GF-D8 (cell line): ENCODE data around the gene NUCKS1.

Source experiments
- DNase-seq: peaks from one replicate; lab custom pipeline; 2025; lab: John Stamatoyannopoulos, UW

The NUCKS1 gene

DNA sequence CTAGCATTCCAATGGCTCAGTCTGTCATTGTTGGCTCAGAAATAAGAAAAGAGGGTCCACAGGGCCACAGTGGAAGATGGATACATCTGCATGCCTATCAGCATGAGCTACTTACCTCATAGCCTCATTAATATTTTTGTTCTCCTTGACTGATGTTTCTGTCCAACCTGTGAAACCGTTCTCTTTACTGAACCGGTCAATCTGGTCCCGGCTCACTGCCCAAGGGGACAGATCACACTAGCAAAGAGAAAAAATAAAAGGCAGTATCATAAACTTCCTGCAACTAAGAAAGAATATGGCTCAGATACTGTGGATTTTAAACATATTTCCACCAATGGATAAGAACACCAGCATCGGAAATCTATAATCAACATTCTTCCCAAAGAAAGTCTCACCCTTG is 20.6 kb upstream of the NUCKS1 start:
- no peak for DNase-seq

DNA sequence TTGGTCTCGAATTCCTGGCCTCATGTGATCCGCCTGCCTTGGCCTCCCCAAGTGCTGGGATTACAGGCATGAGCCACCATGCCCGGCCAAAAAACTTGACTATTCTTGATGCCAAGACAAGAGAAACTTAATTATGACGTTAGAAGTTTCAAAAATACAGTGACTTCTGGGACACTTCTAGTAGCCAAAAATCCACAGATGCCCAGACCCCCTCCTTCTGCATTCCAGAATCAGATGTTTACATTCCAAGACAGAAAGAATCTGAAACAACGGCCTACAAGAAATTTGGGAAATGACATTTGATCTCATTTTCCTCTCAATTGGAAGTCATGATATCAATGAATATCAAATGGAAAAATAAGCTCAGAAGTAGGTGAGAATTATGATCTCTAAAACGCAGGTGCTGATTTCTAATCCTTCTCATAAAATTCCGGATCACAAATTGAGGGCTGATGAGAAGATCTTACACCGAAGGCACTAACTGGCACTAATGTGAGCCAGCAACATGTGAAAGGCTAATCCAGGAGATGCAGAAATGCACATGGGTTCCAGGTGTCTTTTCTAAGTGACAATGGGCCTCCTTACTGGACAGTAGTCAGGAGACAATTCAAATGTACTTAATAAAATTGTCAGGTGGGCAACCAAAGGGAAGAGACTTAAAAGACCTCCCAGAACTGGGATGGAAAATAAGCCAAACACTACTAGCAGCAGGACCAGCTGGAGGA is 19.8 kb upstream of the NUCKS1 start:
- DNase-seq = no peak

DNA sequence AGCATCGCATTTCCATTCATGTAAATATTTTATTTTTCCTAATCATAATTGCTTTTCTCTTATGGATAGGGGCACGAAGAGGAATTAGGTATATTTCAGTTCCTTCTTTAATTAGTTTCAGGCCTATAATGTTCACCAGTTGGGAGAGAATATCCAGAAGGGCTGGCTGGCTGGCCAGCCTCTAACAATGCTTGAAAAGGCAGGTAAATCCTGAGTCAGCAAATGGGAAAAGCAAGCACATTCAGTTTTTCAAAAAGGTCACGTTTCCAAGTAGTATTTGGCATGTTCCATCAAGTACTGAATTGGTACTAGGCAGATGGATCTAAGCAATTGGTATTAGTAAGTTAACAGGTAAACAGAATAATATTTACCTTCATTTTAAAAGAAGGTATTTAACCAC is 17.3 kb upstream of the NUCKS1 start:
- DNase-seq = no peak

DNA sequence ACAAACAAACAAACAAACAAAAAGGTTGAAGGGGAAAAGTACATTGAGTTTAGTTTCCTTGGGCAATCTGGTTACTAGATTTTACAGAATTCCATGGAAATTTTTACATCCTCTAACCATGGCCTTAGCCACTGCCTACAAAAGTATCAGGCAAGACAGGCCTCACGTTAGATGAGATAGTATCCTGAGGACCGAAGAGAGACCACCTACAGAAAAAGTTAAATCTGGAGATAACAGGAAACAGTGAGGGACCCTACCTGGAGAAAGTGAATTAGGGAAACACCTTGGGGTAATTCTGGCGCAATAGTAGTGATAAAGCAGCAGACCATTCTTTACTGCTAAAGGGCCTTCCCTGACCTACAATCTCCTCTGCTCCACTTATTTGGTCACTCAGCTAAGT is 16.6 kb upstream of the NUCKS1 start:
- DNase-seq = no peak

DNA sequence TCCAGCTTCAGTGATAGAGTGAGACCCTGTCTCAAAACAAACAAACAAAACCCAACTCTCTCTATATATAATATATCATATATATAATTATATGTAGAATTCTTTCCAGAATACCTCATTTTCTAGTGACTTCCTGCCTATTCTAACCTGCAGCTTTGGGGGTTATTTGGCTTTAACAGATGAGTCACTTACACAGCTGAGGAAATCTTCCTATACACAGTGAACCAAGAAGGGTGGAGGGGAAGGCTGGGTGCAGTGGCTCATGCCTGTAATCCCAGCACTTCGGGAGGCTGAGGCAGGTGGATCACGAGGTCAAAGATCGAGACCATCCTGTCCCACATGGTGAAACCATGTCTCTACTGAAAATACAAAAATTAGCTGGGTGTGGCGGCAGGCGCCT is 16.1 kb upstream of the NUCKS1 start:
- no peak for DNase-seq

DNA sequence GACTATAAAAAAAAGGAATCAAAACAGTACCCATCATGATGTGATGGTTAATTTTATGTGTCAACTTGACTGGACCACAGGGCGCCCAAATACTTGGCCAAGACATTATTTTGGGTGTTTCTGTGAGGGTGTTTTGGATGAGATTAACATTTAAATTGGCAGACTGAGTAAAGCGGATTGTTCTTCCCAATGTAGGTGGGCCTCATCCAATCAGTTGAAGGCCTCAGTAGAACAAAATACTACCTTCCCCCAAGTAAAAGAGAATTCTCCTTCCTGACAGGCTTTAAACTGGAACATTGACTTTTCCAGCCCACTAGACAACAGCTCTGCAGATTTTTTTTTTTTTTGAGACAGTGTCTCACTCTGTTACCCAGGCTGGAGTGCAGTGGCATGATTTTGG is 14.6 kb upstream of the NUCKS1 start:
- no peak for DNase-seq

DNA sequence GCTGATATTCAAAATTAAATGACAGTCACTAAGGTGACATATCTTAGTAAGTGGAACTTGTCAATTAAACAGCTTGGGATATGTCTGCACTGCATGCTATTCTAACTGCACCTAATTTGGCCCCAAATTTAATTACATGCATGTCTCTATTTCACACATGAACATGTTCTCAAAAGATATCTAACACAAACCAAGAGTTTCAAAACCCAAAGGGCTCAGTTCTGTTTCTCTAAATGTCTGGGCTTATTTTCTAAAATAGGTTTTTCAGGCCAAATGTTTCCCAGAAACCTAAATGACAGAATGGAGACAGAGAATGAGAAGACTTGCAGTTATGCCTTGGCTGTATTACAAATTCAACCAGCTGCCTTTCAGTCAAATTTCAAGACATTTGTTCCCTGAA is 14.0 kb upstream of the NUCKS1 start:
- DNase-seq = no peak

DNA sequence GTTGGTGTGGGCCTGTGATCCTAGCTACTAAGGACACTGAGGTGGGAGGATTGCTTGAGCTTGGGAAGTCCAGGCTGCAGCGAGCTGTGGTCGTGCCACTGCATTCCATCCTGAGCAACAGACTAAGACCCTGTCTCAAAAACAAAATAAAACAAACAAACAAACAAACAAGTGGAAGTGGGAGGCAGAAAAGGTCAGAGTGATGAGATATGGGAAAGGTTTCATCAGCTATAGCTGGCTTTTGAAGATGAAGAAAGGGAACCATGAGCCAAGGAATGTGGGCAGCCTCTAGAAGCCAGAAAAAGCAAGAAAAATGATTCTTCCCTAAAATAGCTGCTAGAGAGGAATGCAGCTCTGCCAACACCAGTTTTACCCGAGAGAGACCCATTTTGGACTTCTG is 10.6 kb upstream of the NUCKS1 start:
- DNase-seq = no peak

DNA sequence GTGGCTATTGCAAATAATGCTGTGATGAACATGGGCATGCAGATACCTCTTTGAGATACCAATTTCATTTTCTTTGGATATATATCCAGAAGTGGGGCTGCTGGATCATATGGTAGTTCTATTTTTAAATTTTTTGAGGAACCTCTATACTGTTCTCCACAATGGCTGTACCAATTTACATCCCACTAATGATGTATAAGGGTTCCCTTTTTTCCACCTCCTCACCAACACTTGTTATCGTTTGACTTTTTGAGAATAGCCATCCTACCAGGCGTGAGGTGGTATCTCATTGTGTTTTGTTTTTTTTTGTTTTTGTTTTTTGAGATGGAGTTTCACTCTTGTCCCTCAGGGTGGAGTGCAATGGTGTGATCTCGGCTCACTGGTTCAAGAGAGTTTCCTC is 6.6 kb upstream of the NUCKS1 start:
- DNase-seq = no peak

DNA sequence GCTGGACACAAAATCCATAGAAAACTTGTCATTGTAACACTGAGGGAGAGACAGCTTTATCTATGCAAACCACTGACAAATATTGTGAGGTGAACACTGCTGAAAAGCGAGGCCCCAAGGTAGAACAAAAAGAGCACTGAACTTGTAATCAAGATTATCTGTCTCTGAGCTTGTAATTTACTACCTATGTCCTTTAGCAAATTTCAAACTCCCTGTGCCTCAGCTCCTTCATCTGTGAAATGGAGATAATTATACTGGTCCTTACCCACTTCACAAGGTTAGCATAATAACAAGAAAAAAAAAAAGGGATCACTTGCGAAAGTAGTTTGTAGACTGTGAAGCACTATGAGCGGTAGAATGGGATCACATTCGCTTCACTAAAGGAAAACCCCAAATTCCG is 4.9 kb upstream of the NUCKS1 start:
- DNase-seq = no peak

DNA sequence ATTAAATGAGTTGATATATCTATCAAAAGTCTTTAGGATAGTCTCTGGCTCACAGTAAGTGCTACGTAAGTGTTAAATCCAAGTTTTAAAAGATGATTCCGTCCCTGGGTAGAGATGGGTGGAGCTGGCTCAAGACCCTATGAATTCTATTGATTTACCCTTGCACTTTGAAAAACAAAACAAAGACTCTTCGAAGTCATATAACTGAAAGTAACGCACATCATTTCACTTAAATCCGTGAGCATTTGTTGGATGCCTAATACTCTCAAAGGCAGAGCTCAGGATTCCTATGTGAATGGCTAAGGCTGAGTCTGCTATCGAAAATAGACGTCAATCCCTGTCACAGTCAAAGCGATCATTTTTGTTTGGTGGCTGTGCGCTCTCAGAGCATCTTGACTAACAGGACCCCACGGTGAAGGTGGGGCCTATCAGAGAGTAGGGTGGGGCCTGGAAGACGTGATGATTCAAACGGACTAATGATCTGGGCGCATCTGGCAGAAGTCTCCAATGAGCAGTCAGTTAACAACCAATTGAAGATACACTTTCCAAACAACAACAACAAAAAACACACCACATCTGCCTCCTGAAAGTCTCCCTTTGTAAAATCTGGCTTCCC is 1.2 kb upstream of the NUCKS1 start:
- no peak for DNase-seq

DNA sequence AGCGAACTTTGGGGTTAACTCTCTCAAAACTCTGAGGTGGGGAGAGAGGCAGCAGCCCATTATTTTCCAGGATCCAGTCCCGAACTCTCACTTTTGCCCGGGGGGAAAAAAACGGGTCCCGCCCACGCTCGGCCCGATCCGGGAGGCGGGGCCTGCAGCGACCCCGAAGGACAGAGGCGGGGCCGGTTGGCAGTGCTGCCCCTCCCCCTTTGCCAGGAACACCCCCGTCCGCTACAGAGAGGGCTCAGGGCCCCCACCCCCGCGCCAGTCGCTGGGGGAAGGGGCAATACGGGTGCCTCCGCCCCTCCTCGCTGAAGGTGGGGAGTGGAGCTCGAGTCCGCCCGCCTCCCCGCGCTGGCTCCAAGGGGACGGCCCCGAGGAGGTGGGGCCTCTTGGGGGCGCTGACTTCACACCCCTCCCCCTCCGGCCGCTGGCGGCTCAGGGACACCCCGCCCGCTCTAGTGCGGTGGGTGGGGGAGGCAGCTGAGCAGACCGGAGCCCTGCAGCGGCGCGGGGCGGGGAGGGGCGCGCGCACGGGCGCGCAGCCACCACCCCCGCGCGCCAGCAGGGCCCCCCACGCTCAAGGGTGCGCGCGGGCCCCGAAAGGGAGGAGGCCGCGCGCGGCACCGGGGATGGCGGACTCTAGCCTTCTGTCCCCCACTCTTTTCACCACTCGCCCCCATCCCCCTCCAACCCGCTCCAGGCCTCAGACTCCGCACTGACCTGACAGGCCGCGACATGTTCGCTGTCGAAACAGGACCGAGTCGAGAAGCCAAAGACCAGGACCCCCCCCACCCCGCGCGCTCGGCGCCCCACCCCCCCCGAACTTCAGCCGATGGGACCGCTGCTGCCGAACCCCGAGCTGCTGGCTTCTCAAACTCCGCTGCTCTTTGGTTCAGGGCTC is 496 bp downstream of the NUCKS1 start:
- DNase-seq = peak; percentile 77

DNA sequence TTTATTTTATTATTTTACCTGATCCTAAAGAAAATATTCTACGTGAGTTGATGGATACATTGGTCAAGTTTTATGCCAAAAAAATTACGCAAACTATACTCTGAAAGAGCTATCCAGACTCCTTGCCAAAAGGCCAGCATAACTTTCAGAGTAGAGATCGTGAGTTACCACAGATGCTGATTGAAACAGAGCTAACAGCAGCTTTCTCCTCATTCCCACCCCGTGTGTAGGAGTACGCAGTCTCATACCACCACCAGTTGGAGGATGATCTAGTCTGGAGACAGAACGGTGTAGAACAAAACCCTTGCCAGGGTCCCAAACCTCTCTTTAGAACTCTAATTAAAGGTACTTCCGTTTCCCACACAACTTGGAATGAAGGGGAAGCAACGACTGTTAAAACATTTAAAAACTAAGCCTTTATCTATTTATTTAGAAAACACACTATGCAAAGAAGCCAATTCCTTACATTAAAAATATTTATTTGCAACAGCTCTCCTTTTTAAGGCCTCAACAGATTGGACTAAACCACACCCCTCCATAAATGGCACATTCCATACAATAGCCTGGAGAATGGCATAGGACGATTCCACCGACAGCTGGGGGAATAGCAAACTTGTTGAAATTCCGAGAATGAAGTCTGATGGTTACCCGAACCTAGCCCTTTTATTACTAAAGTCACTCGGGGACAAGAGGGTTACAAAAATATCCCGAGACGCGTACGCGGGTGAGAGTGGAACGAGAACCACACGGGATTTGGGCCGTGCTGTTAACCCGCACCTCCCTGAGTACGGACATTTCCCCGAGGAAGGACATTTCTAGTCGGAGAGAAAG is 1.4 kb downstream of the NUCKS1 start:
- peak; percentile 51 for DNase-seq

DNA sequence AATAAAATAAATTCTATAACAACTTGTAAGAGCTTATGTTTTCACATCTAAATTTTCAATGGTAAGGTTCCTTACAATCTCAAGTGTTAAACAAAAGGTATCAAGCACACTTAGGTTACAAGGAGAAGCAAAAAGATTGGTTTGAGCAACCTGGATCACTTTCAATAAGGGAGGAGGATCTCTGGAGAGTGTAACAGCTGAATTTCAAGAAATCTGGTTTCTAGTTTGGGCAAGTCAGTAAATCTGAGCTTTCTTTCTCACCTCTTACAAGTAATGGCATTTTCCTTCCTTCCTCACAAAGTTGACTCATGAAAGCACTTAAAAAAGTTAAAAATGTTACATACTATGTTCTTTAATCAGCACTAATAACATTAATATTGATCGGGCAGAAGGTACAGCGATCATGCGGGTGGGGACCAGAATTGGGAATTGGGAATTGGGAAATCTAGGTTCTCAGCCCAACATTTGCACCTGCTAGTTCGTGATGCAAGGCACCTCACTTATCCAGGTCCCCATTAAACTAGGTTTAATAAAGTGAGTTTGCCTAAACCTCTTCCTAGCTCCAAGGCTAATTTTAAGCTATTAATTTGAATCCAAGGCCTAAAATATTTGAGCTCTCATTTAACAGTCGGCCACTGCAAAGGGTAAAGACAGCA is 3.1 kb downstream of the NUCKS1 start:
- no peak for DNase-seq

DNA sequence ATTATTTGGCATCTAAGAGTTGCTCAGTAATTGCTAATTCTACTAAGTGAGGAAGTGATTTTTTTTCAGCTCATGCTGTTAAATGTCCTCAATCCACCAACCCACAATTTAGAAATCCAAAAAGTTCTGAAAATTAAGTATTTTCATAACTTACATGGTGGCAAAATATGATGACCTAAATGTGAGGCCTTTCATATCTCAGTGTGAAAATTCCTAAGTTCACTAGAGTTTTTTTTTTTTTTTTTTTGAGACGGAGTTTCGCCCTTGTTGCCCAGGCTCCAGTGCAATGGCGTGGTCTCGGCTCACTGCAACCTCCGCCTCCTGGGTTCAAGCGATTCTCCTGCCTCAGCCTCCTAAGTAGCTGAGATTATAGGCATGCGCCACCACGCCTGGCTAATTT is 5.6 kb downstream of the NUCKS1 start:
- no peak for DNase-seq

DNA sequence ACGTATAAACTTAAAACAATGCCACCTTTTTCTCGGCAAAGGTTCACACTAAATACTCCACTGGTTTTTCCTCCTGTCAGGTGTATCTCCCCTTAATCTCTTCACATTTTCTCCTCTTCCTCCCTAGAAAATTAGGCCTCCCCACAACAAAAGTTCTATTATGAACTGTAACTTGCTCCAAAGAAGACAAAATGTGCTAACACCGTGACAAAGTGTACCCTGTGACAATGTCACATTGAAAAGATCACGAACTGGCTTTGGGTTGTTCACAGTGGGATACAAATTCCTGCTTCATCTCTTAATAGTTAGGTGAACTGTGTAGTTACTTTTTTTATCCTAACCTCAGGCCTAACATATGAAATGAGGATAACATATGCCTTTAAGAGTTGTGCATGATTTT is 6.0 kb downstream of the NUCKS1 start:
- DNase-seq = no peak

DNA sequence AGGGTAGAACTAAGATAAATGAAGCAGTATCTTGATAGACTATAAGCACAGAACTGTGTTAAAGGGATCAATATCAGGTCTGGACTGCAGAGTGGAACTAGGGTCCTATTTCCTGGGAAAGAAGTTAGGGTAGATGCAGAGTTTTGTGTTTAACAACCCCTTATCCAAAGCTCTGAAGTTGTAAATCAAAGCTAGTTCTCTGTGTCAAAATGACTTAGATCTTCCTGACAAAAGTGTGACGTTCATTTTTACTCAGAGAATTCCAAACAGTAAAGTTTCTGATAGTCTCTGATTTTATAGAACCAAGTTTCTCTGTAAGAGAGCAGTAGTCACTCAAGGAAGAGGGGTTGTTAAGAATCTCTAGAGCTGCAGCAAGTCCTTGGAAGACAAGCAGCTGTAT is 8.3 kb downstream of the NUCKS1 start:
- DNase-seq = no peak

DNA sequence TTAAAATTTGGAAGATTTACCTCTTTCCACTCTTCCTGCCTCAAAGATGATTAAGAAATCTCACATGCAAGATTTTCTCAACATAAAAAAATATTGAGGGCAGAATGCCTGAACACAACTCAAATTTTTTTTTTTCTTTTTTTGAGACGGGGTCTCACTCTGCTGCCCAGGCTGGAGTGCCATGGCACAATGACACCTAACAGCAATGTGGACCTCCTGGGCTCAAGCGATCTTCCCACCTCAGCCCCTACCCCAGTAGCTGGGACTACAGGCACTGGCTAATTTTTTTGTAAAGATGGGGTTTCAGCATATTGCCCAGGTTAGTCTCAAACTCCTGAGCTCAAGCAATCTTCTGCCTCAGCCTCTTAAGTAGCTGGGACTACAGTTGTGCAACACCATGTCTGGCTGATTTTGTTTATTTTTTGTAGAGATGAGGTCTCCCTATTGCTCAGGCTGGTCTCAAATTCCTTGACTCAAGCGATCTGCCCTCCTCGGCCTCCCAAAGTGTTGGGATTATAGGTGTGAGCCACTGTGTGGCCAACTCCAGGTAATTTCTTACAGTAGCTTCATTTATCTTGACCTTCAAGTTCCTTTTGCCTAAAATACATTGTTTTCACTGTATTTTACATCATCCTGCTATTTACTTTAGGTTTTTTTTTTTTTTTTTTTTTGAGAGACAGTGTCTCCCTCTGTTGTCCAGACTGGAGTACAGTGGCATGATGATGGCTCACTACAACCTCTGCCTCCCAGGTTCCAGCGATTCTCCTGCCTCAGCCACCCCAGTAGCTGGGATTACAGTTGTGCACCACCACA is 10.4 kb downstream of the NUCKS1 start:
- DNase-seq = no peak

DNA sequence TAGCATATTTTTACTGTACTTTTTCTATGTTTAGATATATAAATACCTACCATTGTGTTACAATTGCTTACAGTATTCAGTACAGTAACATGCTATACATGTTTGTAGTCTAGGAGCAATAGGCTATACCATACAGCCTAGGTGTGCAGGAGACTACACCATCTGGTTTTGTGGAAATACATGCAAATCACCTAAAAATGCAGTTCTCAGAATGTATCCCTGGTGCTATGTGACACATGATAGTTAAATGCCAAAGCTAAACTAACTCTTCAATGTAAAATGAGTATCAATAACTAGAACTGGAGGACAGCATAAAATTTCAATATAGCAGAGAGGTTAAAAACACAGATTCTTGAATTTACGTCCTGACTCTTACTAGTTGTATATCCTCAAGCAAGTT is 14.8 kb downstream of the NUCKS1 start:
- no peak for DNase-seq

DNA sequence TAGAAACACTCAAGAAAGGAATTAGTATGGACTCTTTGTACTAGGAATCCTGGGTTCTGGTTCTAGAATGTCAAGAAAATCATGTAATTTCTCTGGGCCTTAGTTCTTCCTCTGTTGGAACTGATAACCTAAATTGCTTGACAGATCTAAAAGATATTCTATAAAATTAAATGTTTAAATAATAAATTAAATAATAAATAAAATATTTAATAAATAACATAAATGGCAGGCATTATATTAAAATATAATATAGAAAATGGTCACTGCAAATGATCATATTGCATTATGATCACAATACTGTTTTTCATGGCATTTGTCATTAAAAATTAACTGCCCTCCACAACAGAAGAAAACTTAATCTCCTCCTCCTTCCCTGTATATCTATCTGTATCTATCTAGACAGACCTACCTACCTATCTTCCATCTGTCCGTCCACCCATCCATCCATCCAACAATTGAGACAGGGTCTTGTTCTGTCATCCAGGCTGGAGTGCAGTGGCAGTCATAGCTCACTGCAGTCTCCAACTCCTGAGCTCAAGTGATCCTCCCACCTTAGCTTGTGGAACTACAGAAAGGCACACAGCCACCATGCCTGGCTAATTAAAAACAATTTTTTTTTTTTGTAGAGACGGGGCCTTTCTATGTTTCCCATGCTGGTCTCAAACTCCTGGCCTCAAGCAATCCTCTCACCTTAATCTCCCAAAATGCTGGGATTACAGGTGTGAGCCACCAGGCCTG is 16.4 kb downstream of the NUCKS1 start:
- no peak for DNase-seq
